Measurements from ENCODE around the gene ATXN7L3. TPM values are rescaled to one million over a fixed set of nuclear protein-coding genes. Genes with fewer than 3 reads are reported as not detected.

Gene ATXN7L3
- total RNA-seq, 3 donors from 2014 or later = 86.8 to 96.4 (median 89.0) TPM

- DNase-seq (no peak), ATAC-seq (no peak)
- intact Hi-C loops (cut with DNase I, micrococcal nuclease) = no loop called here
- Histone ChIP-seq H3K4me1 (ENCODE audit: low read depth) (no peaks in the 10 kb centered on the region), H3K36me3 (ENCODE audit: low read depth) (no peaks in the 10 kb centered on the region), H3K4me3 (no peak overlapping the region), H3K9me3 (no peaks in the 10 kb centered on the region)
- TF ChIP-seq CTCF (IDR thresholded peaks at IDR 0.05) = no peak
Observed at GRCh38 chr17:44176257-44176656, 23.4 kb downstream of the ATXN7L3 start.

- no peak for ATAC-seq
- TF ChIP-seq CTCF (IDR thresholded peaks at IDR 0.05) = no peak
- no peaks in the 10 kb centered on the region for H3K4me1 ChIP-seq (ENCODE audit: low read depth)
- no peaks in the 10 kb centered on the region for H3K9me3 ChIP-seq
- no peak overlapping the region for H3K4me3 ChIP-seq
- no peak for DNase-seq
- H3K36me3 ChIP-seq (ENCODE audit: low read depth) = no peaks in the 10 kb centered on the region
- intact Hi-C loops (cut with DNase I, micrococcal nuclease) = no loop called here
Observed at GRCh38 chr17:44174427-44174826, 25.3 kb downstream of the ATXN7L3 start.

DNA sequence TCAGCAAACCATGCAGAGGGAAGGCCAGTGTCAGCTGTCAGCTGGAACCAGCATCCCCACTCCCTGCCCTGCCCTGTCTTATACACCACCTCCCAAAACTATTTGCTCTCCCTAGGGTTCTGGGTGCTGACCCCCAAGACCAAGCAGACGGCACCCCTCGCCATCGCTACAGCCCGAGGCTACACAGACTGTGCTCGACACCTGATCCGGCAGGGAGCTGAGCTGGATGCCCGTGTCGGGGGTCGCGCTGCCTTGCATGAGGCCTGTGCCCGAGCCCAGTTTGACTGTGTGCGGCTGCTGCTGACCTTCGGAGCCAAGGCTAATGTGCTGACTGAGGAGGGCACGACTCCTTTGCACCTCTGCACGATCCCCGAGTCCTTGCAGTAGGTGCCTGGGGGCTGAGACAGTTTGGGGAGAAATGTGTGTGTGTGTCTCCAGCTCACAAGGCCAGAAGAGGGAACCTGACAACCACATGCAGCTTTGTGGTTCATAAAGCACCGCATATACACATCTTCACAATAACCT, 27.7 kb downstream of the ATXN7L3 start:
- ATAC-seq = no peak
- Histone ChIP-seq H3K36me3 (ENCODE audit: low read depth) (no peaks in the 10 kb centered on the region), H3K9me3 (no peaks in the 10 kb centered on the region), H3K4me3 (no peak overlapping the region), H3K4me1 (ENCODE audit: low read depth) (no peaks in the 10 kb centered on the region)
- intact Hi-C loops (cut with DNase I, micrococcal nuclease) = no loop called here
- TF ChIP-seq CTCF (IDR thresholded peaks at IDR 0.05) = no peak
- no peak for DNase-seq

- no peak for TF ChIP-seq CTCF (IDR thresholded peaks at IDR 0.05)
- DNase-seq (no peak), ATAC-seq (peak; percentile 36)
- intact Hi-C loops (cut with DNase I, micrococcal nuclease) = no loop called here
- H3K9me3 ChIP-seq = no peaks in the 10 kb centered on the region
- H3K4me1 ChIP-seq (ENCODE audit: low read depth) = no peaks in the 10 kb centered on the region
- no peak within 1 kb of the TSS for H3K4me3 ChIP-seq
- H3K36me3 ChIP-seq (ENCODE audit: low read depth) = no peaks in the 10 kb centered on the region
Observed at GRCh38 chr17:44170499-44171201, 29.0 kb downstream of the ATXN7L3 start, which contains the start of gene ASB16. Gene ASB16 (plus strand): TSS chr17:44170704. CDS start chr17:44170790, 86 bp downstream.

- Histone ChIP-seq H3K9me3 (no peaks in the 10 kb centered on the region), H3K4me1 (ENCODE audit: low read depth) (no peaks in the 10 kb centered on the region), H3K36me3 (ENCODE audit: low read depth) (no peaks in the 10 kb centered on the region), H3K4me3 (no peak overlapping the region)
- DNase-seq (no peak), ATAC-seq (no peak)
- intact Hi-C loops (cut with DNase I, micrococcal nuclease) = no loop called here
- TF ChIP-seq CTCF (IDR thresholded peaks at IDR 0.05) = no peak
Observed at GRCh38 chr17:44170135-44170498, 29.6 kb downstream of the ATXN7L3 start.

Data from mucosa of descending colon (tissue), 3 donors.